ENCODE results near the gene ATP2C1.

The ATP2C1 gene

GRCh38 chr3:130894130-130894985 lies 474 bp downstream of the ATP2C1 start:
- peak; percentile 14 to 15 for DNase-seq (ENCODE audit: low read depth in 2 of 2)

DNA sequence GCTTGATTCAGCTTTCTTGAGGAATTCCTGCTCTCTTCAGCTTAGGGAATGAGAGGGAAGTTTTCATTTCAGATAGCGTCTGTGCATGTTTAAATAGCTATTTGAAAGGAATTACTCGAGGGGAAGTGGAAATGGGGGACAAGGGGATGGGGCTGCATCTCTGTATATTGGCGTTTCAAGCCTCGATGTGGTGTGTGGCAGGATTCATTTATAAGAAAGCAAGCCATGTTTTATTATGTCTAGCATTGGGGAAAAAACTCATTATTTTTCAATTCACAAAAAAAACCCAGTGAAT lies 1.0 kb downstream of the ATP2C1 start:
- DNase-seq (ENCODE audit: low read depth in 2 of 2): no peak

GRCh38 chr3:130895690-130896488 lies 2.0 kb downstream of the ATP2C1 start:
- no peak for DNase-seq (ENCODE audit: low read depth in 2 of 2)

DNA sequence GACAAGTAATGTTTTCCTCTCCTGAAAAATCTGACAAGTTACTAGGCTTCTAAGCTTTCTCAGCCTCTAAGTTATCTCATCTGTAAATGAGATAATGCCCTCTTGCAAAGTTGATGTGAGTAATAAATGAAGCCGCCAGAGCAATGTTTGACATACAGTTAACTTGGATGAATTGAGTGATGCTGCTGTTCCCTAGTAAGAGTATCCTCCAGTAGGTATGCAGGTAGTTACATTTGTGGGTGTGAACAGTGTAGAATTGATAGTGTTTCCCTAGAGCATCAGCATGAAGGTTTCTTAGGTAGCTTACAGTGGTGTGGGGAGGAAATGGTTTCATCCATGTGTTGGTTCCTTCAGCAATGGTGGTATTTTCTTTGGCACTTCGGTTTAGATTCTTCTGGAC lies 3.4 kb downstream of the ATP2C1 start:
- DNase-seq (ENCODE audit: low read depth in 2 of 2): no peak

DNA sequence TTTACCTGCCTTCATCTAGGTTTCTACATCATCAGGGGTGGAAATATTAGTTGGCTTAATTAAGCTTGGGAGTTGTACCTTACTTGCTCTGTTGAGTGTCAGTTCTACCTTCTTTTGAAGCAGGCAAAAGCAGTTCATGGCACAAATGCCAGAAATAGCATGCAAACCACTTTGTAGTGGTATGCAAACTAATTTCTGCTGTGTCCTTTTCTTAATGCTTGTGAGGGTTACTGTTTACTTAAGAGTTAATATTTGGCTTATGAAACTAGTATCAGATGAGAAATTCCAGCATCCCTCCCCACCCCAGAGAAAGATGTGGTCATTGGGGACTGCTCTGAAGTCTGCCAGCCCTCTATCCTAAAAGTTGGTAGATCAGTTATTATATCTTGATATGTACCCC lies 7.1 kb downstream of the ATP2C1 start:
- DNase-seq (ENCODE audit: low read depth in 2 of 2): no peak

DNA sequence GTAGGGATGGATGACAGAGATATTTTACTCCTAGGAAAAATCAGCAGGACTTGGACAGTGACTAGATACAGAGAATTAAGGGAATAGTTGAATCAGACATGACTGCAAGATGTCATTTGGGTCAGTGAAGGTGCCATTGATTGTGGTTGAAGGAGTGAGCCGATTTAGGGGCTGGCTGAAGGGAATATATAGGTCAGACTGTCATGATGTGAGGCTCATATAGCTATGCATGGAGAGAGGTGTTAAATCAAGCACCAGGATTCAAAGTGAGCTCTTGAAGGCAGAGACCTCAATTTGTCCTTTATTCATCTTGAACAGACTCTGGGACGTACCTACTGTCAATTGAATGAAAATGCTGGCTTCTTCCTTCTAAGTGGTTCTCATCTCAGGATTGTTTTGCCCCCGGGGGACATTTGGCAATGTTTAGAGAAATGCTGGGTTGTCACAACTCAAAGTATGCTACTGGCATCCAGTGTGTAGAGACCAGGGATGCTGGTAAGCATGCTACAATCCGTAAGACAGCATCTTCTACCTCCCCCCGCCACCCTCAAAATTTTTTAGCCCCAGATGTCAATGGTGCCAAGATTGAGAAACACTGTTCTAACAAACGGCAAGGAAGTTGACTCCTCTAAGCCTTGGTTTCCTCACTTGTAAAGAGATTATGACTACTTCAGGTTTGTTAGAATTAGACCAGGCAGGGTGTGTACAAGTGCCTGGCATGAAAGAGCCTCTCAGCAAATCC lies 7.8 kb downstream of the ATP2C1 start:
- DNase-seq (ENCODE audit: low read depth in 2 of 2): no peak

- DNase-seq (ENCODE audit: low read depth in 2 of 2): no peak
Observed at GRCh38 chr3:130903412-130903908, 9.6 kb downstream of the ATP2C1 start.

- no peak for DNase-seq (ENCODE audit: low read depth in 2 of 2)
Observed at GRCh38 chr3:130904491-130904890, 10.6 kb downstream of the ATP2C1 start.

- DNase-seq (ENCODE audit: low read depth in 2 of 2): no peak
Observed at GRCh38 chr3:130905551-130905950, 11.7 kb downstream of the ATP2C1 start.

DNA sequence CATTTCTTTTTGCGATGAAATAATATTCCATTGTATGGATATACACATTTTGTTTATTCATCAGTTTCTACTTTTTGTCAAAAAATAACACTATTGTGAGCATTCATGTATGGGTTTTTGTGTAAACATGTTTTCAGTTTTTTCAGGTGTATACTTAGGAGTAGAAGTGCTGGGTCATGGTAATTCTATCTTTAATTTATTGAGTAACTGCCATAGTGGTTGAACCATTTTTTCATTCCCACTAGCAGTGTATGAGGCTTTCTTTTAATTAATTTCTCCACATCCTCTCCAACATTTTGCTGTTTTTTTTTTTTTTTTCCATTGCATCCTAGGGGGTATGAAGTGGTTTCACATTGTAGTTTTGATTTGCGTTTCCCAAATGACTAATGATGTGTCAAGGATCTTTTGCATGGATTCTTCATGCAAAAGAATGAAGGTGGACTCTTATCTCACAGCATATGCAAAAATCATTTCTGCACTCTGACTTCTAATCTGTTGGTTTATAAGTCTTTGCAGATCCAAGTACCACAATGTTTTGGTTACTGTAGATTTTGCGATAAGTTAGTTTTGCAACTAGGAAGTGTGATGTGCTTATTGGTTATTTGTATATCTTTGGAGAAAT lies 12.6 kb downstream of the ATP2C1 start:
- no peak for DNase-seq (ENCODE audit: low read depth in 2 of 2)

- DNase-seq (ENCODE audit: low read depth in 2 of 2): no peak
Observed at GRCh38 chr3:130907500-130907899, 13.6 kb downstream of the ATP2C1 start.

DNA sequence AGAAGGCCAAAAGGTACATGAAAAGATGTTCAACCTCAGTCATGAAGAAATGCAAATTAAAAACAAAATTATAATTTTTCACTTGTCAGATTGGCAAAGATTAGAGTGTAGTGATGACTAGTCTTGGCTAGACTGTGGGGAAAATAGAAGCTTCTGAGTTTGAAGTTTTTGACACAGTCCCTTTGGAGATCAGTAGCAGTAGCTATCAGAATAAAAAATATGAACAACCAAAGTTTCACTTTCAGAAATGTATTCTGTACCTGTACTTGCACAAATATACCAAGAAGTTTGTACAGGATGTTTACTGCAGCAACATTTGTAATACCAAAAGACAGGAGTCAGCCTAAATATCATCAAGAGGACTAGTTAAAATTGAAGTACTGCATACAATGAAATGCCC lies 14.1 kb downstream of the ATP2C1 start:
- DNase-seq (ENCODE audit: low read depth in 2 of 2): no peak

DNA sequence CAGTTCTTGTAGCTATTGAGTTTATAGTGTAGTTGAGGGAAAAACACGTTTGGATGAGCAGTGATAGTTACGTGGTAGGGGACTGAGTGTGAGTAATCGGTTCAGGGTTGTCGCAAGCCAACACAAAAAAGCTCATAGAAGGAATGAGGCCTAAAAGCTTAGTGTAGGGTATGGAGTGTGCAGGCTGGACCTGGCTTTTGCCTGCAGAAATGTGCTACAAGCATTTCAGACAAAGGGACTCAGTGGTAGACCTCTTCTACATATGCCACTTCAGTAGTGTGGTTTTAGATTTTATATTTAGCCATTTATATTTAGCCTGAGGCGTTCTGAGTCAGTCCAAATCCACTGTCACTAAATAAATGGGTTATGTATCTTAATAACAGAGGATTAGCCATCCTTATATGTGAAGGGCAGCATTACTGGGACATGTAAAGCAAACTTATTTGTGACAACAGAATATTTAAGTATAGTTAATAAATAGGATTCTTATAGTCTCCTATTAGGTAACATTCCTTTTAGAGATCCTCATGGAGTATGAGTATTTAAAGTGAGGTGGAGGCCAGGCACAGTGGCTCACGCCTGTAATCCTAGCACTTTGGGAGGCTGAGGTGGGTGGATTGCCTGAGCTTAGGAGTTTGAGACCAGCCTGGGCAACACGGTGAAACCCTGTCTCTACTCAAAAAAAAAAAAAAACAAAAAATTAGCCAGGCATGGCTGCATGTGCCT lies 21.8 kb downstream of the ATP2C1 start:
- no peak for DNase-seq (ENCODE audit: low read depth in 2 of 2)

DNA sequence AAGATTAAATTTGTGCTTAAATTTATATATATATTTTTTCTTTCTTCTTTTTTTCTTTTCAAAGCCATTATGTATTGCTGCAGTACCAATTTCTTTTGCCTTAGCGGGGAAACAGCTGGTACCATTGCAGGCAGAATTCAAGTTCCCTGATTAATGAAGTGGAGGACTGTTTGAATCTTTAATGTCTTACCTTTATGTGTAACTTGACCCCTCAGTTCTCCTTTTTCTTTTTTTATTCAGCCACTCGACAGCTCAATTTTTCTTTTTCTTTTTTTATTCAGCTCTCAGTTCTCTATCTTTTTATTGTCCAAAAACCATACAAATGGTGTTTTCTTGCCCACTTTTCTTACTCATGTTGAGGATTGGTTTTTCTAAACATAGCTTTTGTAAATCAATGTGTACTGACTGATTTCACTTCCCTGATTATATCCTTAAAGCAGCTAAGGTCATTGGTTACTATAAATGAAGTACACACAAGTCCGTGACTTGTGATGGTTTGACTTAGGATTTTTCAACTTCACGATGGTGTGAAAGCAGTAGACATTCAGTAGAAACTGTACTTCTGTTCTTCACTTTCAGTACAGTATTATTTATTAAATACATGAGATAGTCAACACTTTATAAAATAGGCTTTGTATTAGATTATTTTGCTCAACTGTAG lies 22.8 kb downstream of the ATP2C1 start:
- no peak for DNase-seq (ENCODE audit: low read depth in 2 of 2)

DNA sequence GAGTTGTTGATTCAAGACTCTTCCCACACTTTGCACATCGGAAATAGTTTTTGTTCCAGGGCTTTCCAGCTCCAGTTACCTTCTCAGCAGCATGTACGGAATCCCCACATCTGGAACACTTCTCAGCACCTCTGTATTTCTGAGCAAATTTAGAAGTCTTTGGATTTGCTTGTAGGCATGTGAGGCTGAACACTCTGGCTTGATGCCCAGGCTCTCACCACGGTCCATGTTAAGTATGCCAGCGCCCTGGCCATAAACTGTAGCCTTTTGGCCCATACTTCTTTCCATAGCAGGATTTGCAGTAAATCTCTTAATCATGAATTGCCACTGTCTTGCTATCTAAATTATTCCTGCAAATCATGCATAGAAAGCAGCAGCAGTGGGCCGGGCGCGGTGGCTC lies 24.4 kb downstream of the ATP2C1 start:
- DNase-seq (ENCODE audit: low read depth in 2 of 2): no peak

- DNase-seq (ENCODE audit: low read depth in 2 of 2): no peak
Observed at GRCh38 chr3:130925628-130926027, 31.7 kb downstream of the ATP2C1 start.

GRCh38 chr3:130926504-130926903 lies 32.6 kb downstream of the ATP2C1 start:
- DNase-seq (ENCODE audit: low read depth in 2 of 2): no peak

DNA sequence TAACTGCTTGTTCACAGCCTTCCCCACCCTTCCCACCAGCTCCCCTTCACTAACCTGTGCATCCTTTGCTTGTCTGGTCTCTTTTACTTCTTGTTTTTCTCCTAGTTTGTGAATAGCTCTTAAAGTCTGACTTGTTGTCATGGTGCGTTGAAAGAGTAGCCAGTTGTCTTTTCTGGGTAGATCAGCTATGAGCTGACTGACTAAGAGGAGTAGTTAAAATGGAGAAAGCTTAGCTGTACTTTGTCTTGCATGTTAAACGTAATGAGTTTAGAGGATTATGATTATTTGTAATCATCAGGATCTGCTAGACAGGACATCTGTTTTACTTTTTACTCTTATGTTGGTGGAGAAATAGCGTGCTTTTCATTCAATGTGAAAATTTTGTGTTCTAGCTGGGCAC lies 35.9 kb downstream of the ATP2C1 start:
- DNase-seq (ENCODE audit: low read depth in 2 of 2): no peak

- no peak for DNase-seq (ENCODE audit: low read depth in 2 of 2)
Observed at GRCh38 chr3:130932979-130933378, 39.1 kb downstream of the ATP2C1 start.

GRCh38 chr3:130933801-130934345 lies 40.0 kb downstream of the ATP2C1 start:
- DNase-seq (ENCODE audit: low read depth in 2 of 2): no peak
